T-helper 1 cell treated with Interleukin-12 subunit alpha and Interleukin-12 subunit beta and Interleukin-4 antibody, amounts not matched to agents 30 ng/mL and 1 ng/mL, for 36 hours (primary cell): ENCODE measurements around the gene NTF3. TPM values are rescaled to one million over a fixed set of nuclear protein-coding genes. Genes with fewer than 3 reads are reported as not detected.

Source experiments
- intact Hi-C: fragments of 100-400 bp; cut with micrococcal nuclease; formaldehyde crosslinking; loops from one replicate; pipeline ENCODE4 v1.15.1; 2024
- total RNA-seq: library from RNA; stranded (reverse); gene quantifications from 2 replicates; pipeline ENCODE4 v1.2.3, GENCODE V29; 2022

Gene NTF3
- total RNA-seq, 1 donor from 2014 or later = not detected

DNA sequence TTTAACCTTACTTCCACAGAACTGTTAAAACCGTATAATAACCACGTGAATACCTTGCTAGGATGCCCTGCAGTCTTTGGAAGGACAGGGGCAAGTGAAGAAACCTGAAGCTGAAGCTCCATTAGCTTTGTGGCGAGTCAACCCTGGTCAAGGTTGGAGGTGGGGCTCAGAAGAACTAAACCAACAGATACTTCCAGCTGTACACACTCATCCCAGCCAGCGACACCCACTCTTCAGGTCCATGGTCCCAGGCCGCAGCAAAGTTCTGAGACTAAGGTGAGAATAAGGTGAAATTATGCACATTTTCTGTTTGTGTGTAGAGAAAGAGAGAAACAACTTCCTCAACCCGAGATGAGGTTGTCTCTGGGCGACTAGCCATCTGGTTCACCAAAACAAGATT is 77.6 kb downstream of the NTF3 start:
- intact Hi-C loops = no loop called here

GRCh38 chr12:5510251-5510805 is 78.4 kb downstream of the NTF3 start:
- intact Hi-C loops = no loop called here

- intact Hi-C loops = no loop called here
Observed at GRCh38 chr12:5511256-5511643, 79.3 kb downstream of the NTF3 start.

- intact Hi-C loops = no loop called here
Observed at GRCh38 chr12:5511644-5512600, 80.0 kb downstream of the NTF3 start.

DNA sequence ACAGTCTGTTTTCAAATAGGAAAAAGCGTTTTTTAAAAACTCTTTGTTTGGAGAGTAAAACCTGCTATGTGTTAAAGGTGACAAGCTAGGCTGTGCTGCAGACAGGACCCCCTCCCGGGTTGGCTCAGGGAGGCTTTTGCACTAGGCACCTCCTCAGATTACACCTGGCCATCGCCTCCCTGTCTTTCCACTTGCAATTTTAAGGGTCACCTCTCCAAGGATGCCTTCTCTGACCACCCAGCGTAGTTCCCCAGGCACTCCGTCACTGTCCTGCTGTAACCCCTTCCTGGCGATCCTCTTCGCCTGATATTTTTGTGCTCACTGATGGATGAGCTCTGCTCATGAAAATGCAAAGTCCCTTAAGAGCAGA is 80.7 kb downstream of the NTF3 start:
- intact Hi-C loops = no loop called here

DNA sequence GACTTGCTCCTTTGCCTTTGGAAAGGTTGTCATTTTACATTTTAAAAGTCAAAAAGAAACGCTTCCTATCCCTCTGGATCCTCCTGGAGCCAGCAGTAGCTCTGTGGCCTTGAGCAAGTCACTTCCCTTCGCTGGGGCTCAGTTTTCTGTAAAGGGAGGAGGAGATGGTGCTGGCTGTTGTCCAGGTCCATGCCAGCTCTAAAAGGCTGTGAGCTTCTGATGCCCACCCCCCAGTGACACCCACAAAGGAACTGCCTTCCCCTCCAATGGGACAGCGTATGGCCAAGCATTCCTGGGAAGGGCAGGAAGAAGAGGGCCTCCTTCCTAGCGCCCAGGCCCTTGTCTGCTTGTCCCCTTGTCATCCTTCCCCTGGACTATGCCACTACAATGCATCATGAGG is 81.5 kb downstream of the NTF3 start:
- intact Hi-C loops = no loop called here

DNA sequence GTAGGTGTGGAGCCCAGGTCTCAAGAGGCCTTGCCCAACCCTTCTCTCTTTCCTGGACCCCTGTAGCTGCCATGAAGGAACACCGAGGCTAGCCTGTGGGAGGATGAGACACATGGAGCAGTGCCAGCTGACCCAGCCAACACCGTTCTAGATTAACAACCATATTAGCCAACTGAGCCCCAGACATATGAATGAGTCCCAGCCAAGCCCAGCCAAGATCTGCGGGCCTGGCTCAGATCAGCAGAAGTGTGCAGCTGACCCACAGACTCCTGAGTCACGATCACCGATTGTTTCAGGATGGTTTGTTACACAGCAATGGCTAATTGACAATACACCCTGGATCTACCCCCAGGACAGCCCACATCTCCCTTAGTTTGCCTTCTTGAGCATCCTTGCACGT is 82.1 kb downstream of the NTF3 start:
- intact Hi-C loops = no loop called here

DNA sequence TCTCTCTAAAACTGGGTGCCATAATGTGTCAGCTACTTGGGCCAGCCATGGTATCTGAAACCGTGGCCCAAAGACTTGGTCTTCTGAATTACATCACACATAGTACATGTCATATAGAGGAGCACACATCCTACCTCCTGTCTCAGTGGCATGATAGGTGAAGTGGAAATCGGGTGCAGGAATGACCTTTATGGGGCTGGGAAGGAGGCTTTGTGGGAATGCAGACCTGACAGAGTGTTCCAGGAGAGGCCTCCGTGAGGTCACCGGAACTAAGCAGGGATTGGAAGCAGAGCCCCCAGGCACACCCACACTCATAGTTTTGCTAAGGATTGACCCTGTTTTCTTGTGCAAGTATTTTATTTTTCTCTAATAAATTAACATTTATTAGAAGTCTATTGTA is 82.6 kb downstream of the NTF3 start:
- intact Hi-C loops = no loop called here

DNA sequence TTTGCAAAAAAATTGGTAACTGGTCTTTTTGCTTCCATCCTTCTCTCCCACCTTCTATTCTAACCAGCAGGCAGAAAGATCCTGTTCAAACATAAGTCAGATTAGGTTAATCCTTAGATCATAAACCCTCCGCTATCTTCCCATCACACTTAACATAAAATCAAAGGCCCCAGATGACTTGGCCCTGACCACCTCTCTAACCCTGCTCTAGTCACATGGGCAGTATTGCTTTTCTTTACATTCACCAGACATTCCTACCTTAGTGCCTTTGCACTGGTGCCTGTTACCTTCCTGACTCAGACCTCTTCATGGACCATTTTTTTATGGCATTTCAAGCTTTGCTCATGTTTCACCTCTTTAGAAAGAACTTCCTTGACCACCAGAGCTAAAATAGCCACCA is 83.5 kb downstream of the NTF3 start:
- intact Hi-C loops = no loop called here

- intact Hi-C loops = no loop called here
Observed at GRCh38 chr12:5516371-5517241, 84.7 kb downstream of the NTF3 start.

DNA sequence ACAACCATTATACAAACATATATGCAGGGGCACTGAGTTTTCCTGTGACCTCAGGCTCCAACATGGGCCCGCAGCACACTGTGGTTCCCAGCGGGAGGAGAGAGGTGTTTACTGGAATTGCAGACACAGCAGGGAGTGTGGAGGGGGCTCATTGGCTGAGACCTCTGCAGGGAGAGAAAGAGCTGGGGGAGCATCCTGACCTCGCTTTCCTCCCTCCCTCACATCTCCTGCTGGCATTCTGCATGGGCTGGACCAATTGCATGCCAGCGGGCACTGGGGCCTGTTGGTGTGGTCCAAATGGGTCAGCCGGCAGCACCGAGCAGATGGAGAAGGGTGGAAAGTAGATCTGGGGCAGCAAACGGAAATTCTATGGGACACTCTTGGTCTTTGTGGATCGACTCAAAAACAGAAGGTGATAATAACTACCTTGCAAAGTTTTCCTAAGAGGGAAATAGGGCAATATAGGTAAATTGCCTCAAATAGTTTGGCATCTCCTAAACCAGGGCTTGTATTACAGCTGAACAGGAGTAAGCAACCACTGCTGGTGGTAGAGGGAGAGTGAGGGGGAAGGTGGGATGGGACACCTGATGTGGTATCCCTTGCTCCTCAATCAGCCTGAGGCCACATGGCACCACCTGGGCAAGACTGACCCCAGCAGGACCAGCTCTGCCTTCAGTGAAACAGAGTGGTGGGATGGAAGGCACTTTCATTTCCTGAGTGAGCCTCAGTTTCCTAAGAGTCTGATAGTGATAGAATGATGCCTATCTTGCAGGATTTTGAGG is 86.9 kb downstream of the NTF3 start:
- intact Hi-C loops = no loop called here

- intact Hi-C loops = no loop called here
Observed at GRCh38 chr12:5520037-5520436, 88.1 kb downstream of the NTF3 start.

DNA sequence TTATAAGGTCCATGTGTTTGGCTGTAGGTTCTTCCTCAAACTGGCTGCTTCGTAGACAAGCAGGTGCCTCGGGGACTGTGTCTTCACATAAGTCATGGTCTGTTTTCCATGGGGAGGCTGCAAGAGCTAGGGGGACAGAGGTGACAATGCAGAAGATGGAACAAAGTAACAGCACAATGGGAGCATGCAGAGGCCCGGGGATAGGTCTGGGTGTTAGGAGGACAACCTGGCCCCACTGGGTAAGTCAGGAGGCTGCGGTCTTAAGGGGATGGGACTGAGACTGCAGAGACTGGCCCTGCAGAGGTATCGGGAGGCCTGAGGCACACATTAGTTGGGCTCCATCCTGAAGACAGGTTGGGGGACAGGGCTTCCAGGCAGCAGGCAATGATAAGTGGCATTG is 88.9 kb downstream of the NTF3 start:
- intact Hi-C loops = no loop called here

- intact Hi-C loops = no loop called here
Observed at GRCh38 chr12:5521456-5522325, 89.8 kb downstream of the NTF3 start.

DNA sequence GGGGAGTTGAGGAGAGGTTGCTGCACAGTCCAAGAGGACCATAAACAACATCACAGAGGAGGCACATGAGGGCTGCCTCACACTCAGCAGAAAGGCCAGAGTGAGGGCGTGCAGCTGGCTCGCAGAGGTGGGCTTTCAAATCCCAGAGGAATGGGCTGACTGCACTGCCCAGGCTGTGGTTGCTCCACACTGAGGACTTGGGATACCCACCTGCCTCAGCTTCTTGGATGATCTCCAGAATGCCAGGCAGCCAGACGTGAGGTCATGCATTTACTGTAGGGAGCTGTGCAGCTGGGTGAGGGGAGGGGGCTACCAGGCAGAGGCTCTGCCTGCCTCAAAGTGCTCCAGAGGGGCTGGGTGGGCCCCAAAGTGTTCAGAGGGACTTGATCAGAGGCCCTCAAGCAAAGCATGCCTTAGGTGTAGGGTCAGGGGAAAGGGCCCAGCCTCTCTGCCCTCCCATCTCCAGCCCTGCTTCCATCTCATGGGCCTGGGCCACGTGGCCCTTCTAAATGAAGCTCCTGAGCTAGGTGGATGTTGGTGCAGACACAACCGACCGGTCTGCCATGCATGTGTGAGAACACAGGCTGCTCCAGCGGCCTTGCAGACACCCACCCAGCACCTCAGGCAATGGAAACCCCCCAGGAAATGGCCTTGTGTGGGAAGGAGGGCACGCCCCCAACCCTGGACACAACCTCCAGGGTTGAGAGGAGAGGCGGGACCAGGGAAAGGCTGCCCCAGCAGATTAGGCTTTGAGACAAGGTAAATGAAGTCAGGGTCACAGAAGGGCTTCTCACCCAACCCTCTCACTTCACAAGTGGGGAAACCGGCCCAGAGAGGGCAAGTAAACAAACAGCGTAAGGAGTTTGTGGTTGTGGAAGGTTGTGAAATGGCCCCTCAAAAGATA is 90.8 kb downstream of the NTF3 start:
- intact Hi-C loops = no loop called here

DNA sequence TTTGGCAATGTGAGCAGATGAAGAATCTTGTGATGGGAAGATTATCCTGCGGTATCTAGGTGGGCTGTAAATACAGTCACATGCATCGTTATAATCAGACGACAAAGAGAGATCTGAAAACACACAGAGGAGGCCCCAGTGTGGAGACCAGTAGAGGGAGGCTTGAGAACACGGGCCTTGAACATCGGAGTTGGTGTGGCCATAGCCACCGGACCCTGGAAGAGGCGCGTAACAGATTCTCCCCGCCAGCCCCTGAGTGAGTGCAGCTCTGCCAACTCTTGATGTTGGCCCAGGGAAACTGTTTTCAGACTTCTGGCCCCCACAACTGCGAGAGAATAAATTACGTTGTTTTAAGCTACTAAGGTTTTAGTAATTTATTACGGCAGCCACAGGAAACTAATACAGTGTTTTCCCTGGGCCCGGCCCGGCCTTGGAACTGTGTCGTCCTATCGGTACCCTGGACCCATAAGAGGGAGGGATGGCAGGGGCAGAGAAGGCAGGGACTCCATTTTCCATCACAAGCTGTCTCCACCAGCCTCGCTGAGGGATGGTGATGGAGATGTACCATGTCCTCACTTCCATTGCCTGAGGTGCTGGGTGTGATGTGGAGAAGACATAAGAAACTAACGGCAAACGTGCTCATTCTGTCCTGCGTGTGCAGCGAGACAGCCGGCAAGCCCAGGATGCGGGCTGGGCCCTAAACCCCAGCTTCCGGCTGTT is 91.6 kb downstream of the NTF3 start:
- intact Hi-C loops = no loop called here

DNA sequence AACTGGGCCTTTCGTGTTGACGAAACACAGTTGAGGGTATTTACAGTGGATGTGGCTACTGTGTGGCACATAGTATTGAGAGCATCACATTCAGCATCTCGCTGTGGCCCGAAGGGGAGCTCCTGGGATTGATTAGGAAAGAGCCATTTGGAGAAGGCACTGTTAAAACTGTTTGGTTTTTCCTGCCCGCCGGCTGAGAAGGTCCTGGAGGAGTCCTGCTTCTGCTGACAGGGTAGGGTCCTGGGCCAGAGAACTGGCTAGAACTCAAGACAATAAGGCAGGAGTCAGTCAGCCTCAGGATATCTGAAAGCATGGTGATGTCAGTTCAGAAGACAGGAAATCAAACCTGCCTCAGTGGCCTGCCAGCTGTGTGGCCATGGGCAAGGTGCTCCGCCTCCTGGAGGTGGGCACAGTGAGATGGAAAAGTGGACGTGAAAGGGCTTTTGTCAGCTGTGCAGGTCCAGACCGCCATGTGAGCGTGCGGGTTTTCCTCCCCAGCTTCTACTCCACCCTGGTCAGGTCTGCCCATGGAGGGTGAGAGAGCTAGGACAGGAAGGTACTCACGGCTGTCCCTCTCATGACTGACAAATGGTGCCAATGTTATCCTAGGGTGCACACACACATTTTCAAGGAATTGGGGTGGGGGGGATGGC is 92.3 kb downstream of the NTF3 start:
- intact Hi-C loops = no loop called here
